CD14-positive monocyte (primary cell): ENCODE results near the gene PCGF6. TPM values are rescaled to one million over a fixed set of nuclear protein-coding genes. Genes with fewer than 3 reads are reported as not detected.

Experiments
- DNase-seq, 3 donors: peaks; one replicate each; pipeline ENCODE4 v3.0.0-alpha.2; 2011 to 2022
- H2AFZ ChIP-seq: 2 replicates; pipeline ENCODE4 v1.6.0; 2012; ENCODE audit warnings: mild to moderate bottlenecking, low read depth, low read length, inconsistent platforms; ENCODE audit not compliant: insufficient read depth, poor library complexity, severe bottlenecking
- H3K27ac ChIP-seq, 2 donors: 1 replicate in 1 of 2; 2 replicates in 1 of 2; pipeline ENCODE4 v1.5.1; 2012 to 2013; ENCODE audit warnings: low read length in 2 of 2, control low read depth in 1 of 2, inconsistent platforms in 1 of 2, low read depth in 1 of 2, mild to moderate bottlenecking in 1 of 2
- H3K27me3 ChIP-seq, 2 donors: one replicate each; pipeline versions ENCODE4 v1.6.0 to v1.6.1; 2011 to 2013; ENCODE audit warnings: low read length in 2 of 2; ENCODE audit not compliant: control insufficient read depth in 2 of 2, insufficient read depth in 2 of 2
- H3K36me3 ChIP-seq, 2 donors: replicated peaks in 1 of 2; 1 replicate in 1 of 2; 2 replicates in 1 of 2; pipeline versions ENCODE4 v1.5.1 to v1.6.1; 2012 to 2013; ENCODE audit warnings: low read length in 2 of 2, control low read depth in 1 of 2, inconsistent platforms in 1 of 2, mild to moderate bottlenecking in 1 of 2; ENCODE audit not compliant: insufficient read depth in 2 of 2, control insufficient read depth in 1 of 2
- H3K4me1 ChIP-seq, 2 donors: 1 replicate in 1 of 2; 2 replicates in 1 of 2; pipeline versions ENCODE4 v1.5.1 to v1.6.1; 2012 to 2013; ENCODE audit warnings: low read length in 2 of 2, control low read depth in 1 of 2, inconsistent platforms in 1 of 2, mild to moderate bottlenecking in 1 of 2, moderate library complexity in 1 of 2; ENCODE audit not compliant: insufficient read depth in 2 of 2, control insufficient read depth in 1 of 2
- H3K4me2 ChIP-seq: replicated peaks from 2 replicates; pipeline ENCODE3; 2012; ENCODE audit warnings: low read length, moderate library complexity, mild to moderate bottlenecking; ENCODE audit not compliant: poor library complexity, severe bottlenecking; ENCODE audit errors: extremely low read depth
- H3K4me3 ChIP-seq, 3 experiments: fragments of 200-600 bp in 1 of 3; sonication (generic) in 1 of 3; replicated peaks in 1 of 3; 1 replicate in 2 of 3; 2 replicates in 1 of 3; pipeline ENCODE4 v1.5.1; 2011 to 2013; ENCODE audit warnings: low read length in 3 of 3, mild to moderate bottlenecking in 3 of 3, control low read depth in 2 of 3, low read depth in 2 of 3, inconsistent platforms in 1 of 3, moderate library complexity in 1 of 3
- H3K79me2 ChIP-seq: 2 replicates; pipeline ENCODE4 v1.6.0; 2012; ENCODE audit warnings: mild to moderate bottlenecking, control low read depth, inconsistent platforms, low read length, moderate library complexity; ENCODE audit not compliant: insufficient read depth
- H3K9ac ChIP-seq: 2 replicates; pipeline ENCODE4 v1.6.0; 2017; ENCODE audit warnings: low read length, mild to moderate bottlenecking; ENCODE audit not compliant: insufficient read depth, poor library complexity, severe bottlenecking
- H3K9me3 ChIP-seq, 2 donors: replicated peaks in 1 of 2; 1 replicate in 1 of 2; 2 replicates in 1 of 2; pipeline versions ENCODE4 v1.5.1 to v1.6.1; 2012 to 2013; ENCODE audit warnings: low read length in 2 of 2, control low read depth in 1 of 2; ENCODE audit not compliant: control insufficient read depth in 1 of 2, insufficient read depth in 1 of 2
- H4K20me1 ChIP-seq: 2 replicates; pipeline ENCODE4 v1.6.0; 2012; ENCODE audit warnings: mild to moderate bottlenecking, low read length, control low read depth, moderate library complexity; ENCODE audit not compliant: insufficient read depth
- H3K27ac Mint-ChIP-seq, 7 donors: one replicate each; pipeline ENCODE4 v1.8.0; 2020; ENCODE audit warnings: mild to moderate bottlenecking in 7 of 7, mixed read lengths in 7 of 7, moderate library complexity in 6 of 7, inconsistent platforms in 2 of 7
- H3K27me3 Mint-ChIP-seq, 3 donors: one replicate each; pipeline ENCODE4 v1.8.0; 2021 to 2022; ENCODE audit warnings: low read depth in 3 of 3, mild to moderate bottlenecking in 3 of 3, mixed read lengths in 3 of 3, moderate library complexity in 3 of 3, inconsistent platforms in 1 of 3
- H3K36me3 Mint-ChIP-seq, 2 donors: one replicate each; pipeline ENCODE4 v1.8.0; 2020; ENCODE audit warnings: mixed read lengths in 2 of 2, inconsistent platforms in 1 of 2, mild to moderate bottlenecking in 1 of 2
- H3K4me1 Mint-ChIP-seq: one replicate; pipeline ENCODE4 v1.8.0; 2020; ENCODE audit warnings: mild to moderate bottlenecking, mixed read lengths
- H3K4me3 Mint-ChIP-seq, 2 donors: one replicate each; pipeline ENCODE4 v1.8.0; 2020; ENCODE audit warnings: mild to moderate bottlenecking in 2 of 2, mixed read lengths in 2 of 2, moderate library complexity in 1 of 2
- H3K9me3 Mint-ChIP-seq, 7 donors: one replicate each; pipeline ENCODE4 v1.8.0; 2020 to 2022; ENCODE audit warnings: mixed read lengths in 7 of 7, mild to moderate bottlenecking in 6 of 7, moderate library complexity in 6 of 7, inconsistent platforms in 2 of 7
- CTCF ChIP-seq: fragments of 200-600 bp; IDR thresholded peaks from one replicate; pipeline ENCODE4 v1.8.0; 2022; ENCODE audit warnings: antibody characterized with exemption, mild to moderate bottlenecking
- WGBS: methylation state at CpG from one replicate; pipeline ENCODE4 v1.1.5; 2013; ENCODE audit warnings: missing lambda C conversion rate; ENCODE audit not compliant: insufficient coverage; 5-methylcytosine and 5-hydroxymethylcytosine counted together
- intact Hi-C, 2 donors: fragments of 100-400 bp; cut with micrococcal nuclease; formaldehyde crosslinking; loops; one replicate each; pipeline versions ENCODE4 v1.15.0 to v1.15.1; 2023
- polyA plus RNA-seq, 3 donors: library from polyadenylated mRNA; depleted of rRNA in 1 of 3; unstranded in 2 of 3; stranded (reverse) in 1 of 3; fragments of 300-500 nt in 2 of 3; fragments of >200 nt in 1 of 3; fragmentation: Illumina TruSeq in 2 of 3; gene quantifications; 1 replicate in 2 of 3; 2 replicates in 1 of 3; pipeline ENCODE4 v1.2.3, GENCODE V29; 2012 to 2021
- small RNA-seq: library from RNA; depleted of rRNA; stranded (forward); fragments of <200 nt; gene quantifications from one replicate; pipeline ENCODE3, GENCODE V24; 2012; ENCODE audit warnings: low read depth; ENCODE audit not compliant: insufficient read length

PCGF6 gene
- polyA plus RNA-seq, 3 donors = 3.4 to 6.2 (median 4.6) TPM

GRCh38 chr10:103254538-103255325, 96.2 kb downstream of the PCGF6 start:
- DNase-seq = no peak
- intact Hi-C loops = no loop called here
- Histone ChIP-seq H3K4me3 (no peak overlapping the region), H4K20me1 (no peaks in the 10 kb centered on the region), H3K4me2 (no peak overlapping the region), H3K36me3 (no peaks in the 10 kb centered on the region), H3K9me3 (peaks cover 0 to 4% of the 10 kb centered on the region in 2 donors), H3K9ac (no peak overlapping the region), H2AFZ (no peak overlapping the region), H3K27me3 (no peaks in the 10 kb centered on the region), H3K27ac (no peak overlapping the region), H3K79me2 (no peaks in the 10 kb centered on the region), H3K4me1 (no peaks in the 10 kb centered on the region)
- Mint-ChIP-seq H3K4me1 (no peaks in the 10 kb centered on the region), H3K27ac (no peak overlapping the region), H3K9me3 (peaks cover 7 to 24% (median 13%) of the 10 kb centered on the region in 7 donors), H3K27me3 (peaks cover 3 to 4% (median 3%) of the 10 kb centered on the region in 3 donors), H3K36me3 (no peaks in the 10 kb centered on the region), H3K4me3 (no peak overlapping the region)
- WGBS = no CpG with 5 or more reads among the region's 4 CpGs
- TF ChIP-seq CTCF = no peak

- H3K36me3 ChIP-seq = no peaks in the 10 kb centered on the region
- H3K27ac Mint-ChIP-seq = no peak overlapping the region
- peaks cover 4 to 18% (median 9%) of the 10 kb centered on the region in 7 donors for H3K9me3 Mint-ChIP-seq
- TF ChIP-seq CTCF = no peak
- H3K4me3 Mint-ChIP-seq = no peak overlapping the region
- H4K20me1 ChIP-seq = no peaks in the 10 kb centered on the region
- H3K9me3 ChIP-seq = no peaks in the 10 kb centered on the region
- H3K9ac ChIP-seq = no peak overlapping the region
- no peak for DNase-seq
- no peak overlapping the region for H3K27ac ChIP-seq
- no peak overlapping the region for H2AFZ ChIP-seq
- no peak overlapping the region for H3K4me2 ChIP-seq
- no peak overlapping the region for H3K4me3 ChIP-seq
- intact Hi-C loops = no loop called here
- no peaks in the 10 kb centered on the region for H3K79me2 ChIP-seq
- peaks cover 3 to 4% (median 3%) of the 10 kb centered on the region in 3 donors for H3K27me3 Mint-ChIP-seq
- no peaks in the 10 kb centered on the region for H3K4me1 ChIP-seq
- H3K36me3 Mint-ChIP-seq = no peaks in the 10 kb centered on the region
- WGBS = 100% methylated on average over 1 of the region's 3 CpGs
- no peaks in the 10 kb centered on the region for H3K27me3 ChIP-seq
- no peaks in the 10 kb centered on the region for H3K4me1 Mint-ChIP-seq
Measured at GRCh38 chr10:103254113-103254512, 96.8 kb downstream of the PCGF6 start.

Small RNA genes within 50 kb of the gene (small RNA-seq; reads per million reads assigned to genes)
- not detected for gene RNU11-3P

Other genes starting within 250 kb of the PCGF6 start
- gene NT5C2, start 157.9 kb downstream of the PCGF6 start, polyA plus RNA-seq = 100 to 1,000 TPM in 1 of 3 donors, 10 to 100 TPM in 2; 68.6 to 116 (median 81.8) TPM
- not detected for gene RPEL1, start 105.3 kb downstream of the PCGF6 start, polyA plus RNA-seq
- gene INA, start 74.0 kb downstream of the PCGF6 start, polyA plus RNA-seq = not detected
- 1 to 10 TPM; 1.0 to 2.4 (median 2.4) TPM for gene TAF5, start 16.8 kb upstream of the PCGF6 start, polyA plus RNA-seq
- gene ATP5MK, start 45.3 kb upstream of the PCGF6 start, polyA plus RNA-seq = 100 to 1,000 TPM; 285 to 531 (median 529) TPM
- gene PDCD11, start 45.5 kb upstream of the PCGF6 start, polyA plus RNA-seq = 1 to 10 TPM; 2.9 to 9.7 (median 3.3) TPM
- 10 to 100 TPM; 48.4 to 80.7 (median 66.5) TPM for gene CALHM2, start 101.2 kb upstream of the PCGF6 start, polyA plus RNA-seq
- not detected for gene CALHM1, start 107.8 kb upstream of the PCGF6 start, polyA plus RNA-seq
- gene CALHM3, start 128.1 kb upstream of the PCGF6 start, polyA plus RNA-seq = under 1 TPM in 2 of 3 donors, not detected in 1; 0.04 to 0.62 TPM
- gene NEURL1, start 142.6 kb upstream of the PCGF6 start, polyA plus RNA-seq = 10 to 100 TPM in 1 of 3 donors, 1 to 10 TPM in 2; 3.0 to 17.2 (median 3.3) TPM